HG03280 (cell line): Measurements from ENCODE around the gene ZC3HAV1.
"Not testable (repeated sequence)": the region's sequence is repeated elsewhere in the genome, so short reads cannot be mapped to it uniquely, and the experiment has no call there.

Experiments
- ATAC-seq: cut with Tn5 transposase; IDR thresholded peaks from one replicate; pipeline ENCODE4 v1.9.1; 2021; ENCODE audit warnings: mild to moderate bottlenecking, moderate library complexity; ENCODE audit not compliant: unreplicated experiment

The ZC3HAV1 gene

DNA sequence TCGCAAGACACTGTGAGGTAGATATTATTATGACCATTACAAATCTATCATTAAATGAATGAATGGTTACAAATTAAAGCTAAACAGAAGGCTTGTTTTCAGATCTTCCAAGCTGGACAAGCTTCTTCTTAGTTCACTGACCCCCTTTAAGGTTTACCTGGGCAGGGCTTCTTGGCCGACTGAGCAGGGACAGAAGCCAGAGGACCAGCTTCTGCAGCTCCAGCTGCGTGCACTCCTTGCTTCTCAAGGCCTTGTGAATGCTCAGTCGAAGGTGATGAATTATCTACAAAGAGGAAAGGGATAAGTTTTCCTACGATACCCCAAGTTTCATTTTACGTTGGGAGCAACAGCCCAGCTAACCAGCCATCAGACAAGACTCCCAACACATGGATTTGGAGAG lies 83.0 kb downstream of the ZC3HAV1 start:
- no peak for ATAC-seq

DNA sequence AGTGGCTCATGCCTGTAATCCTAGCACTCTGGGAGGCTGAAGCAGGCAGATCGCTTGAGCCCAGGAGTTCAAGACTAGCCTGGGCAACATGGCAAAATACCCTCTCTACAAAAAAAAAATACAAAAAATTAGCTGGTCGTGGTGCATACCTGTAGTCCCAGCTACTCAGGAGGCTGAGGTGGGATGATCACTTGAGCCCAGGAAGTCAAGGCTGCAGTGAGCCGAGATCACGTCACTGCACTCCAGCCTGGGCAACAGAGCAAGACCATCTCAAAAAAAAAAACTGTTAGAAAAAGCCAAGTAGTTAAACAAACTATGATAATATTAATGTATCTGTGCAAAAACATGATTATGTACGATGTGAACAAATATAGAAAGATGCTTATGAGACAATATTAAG lies 83.7 kb downstream of the ZC3HAV1 start:
- ATAC-seq = not testable (repeated sequence)

DNA sequence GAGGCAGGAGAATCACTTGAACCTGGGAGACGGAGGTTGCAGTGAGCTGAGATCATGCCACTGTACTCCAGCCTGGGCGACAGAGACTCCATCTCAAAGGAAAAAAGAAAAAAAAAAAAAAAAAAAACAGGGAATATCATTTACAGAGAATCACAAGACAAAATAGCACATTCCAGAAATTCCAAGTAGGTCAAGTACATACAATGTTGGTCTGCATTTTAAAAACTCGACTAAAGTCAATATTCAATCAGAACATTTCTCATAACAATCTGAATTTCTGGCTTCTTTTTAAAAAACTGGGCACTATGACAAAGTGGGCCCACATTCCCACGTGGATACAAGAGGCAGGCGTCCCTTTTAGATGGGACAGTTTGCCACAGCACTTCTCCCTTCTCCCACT lies 86.4 kb downstream of the ZC3HAV1 start:
- no peak for ATAC-seq

DNA sequence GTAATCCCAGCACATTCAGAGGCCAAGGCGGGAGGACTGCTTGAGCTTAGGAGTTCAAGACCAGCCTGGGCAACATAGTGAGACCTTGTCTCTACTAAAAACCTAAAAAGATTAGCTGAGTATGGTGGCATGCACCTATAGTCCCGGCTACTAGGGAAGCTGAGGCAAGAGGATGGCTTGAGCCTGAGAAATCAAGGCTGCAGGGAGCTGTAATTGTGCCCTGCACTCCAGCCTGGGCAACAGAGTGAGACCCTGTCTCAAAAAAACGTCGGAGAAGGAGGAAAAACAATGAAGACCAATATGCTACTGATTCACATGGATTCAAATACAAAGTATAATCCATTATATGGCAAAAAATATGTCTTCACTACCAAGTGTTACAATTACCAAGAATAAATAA lies 87.2 kb downstream of the ZC3HAV1 start:
- ATAC-seq = no peak

GRCh38 chr7:139018910-139019309 lies 90.6 kb downstream of the ZC3HAV1 start:
- ATAC-seq = no peak

DNA sequence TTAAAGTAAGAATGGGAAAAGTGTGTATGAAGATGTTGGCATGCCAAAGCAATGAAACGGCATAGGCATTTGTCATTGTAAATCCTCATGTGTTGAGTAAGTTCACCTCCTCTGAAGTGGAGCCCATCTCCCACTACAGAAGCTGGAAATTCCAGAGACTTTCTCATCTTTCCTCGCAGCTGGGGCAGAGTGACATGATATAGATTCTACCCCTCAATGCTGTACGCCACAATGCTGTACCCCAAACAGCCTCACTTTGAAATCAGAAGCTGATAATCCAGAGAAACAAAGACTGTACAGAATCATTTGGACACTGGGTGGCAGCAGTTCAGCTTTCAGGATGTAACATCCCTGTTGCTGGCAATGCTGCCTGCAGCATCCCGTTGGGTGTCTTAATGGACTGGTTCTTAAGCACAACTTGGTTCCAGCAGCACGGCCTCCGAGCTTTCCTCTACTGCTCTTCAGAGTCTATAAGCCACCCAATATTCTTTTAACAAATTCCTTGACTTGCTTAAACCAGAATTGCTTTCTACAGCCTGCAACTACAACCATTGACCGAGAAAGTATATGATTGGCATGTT lies 92.5 kb downstream of the ZC3HAV1 start:
- ATAC-seq = peak; percentile 99

DNA sequence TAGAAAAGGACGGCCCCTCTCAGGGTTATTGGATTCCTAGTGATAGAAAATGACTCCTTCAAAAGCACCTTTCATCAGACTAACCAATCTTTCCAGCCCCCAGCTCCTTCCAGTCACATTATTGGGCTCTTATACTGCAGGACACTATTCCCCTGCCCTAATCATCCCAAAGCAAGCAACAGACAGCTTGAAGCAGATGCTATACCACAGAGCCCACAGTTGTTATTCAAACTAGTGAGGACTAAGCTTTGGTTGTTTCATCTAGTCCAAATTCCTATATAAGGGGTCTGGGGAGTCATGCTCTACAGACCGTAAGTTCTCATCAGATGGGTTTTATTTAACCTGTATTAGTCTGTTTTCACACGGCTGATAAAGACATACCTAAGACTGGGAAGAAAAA lies 98.1 kb downstream of the ZC3HAV1 start:
- ATAC-seq = no peak

DNA sequence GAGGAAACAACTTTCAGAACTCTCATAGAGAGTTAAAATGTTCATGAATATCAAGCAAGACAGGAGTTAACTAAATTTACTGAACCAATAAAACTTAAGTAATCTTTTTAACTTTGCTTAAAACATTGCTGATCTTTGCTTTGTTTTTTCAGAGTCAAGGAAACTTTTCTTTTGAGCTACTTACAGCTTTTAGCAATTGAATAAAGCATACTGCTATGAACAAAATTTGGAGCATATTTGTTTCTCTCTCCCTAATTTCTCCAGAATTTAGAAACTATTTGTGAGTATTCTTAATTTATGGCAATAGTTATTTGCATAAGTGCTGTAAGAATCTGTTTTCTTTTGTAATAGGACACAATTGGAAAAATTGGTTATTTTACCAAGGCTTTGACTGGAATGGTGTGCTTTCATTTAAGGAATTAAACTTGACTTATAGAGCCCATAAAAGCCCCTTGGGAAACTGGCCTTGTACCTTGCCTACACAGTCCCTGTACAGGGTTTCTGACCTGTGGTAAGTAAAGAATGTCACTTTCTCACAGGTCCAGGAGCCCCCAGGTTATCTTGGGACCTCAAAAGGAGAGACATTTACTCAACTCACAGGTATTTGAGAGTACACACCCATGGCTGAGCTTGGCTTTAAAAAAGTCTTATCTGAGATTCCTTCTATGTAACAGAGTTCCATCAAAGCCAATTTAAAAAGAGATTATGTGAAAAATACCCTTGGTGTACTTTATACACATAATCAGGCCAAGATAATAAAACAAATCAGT lies 105.0 kb downstream of the ZC3HAV1 start:
- no peak for ATAC-seq

GRCh38 chr7:138999414-138999813 lies 110.1 kb downstream of the ZC3HAV1 start:
- ATAC-seq = no peak
